Measurements from ENCODE around the gene RNF213.

GRCh38 chr17:80259457-80260068 is 1.1 kb upstream of the RNF213 start:
- peak in 1 of 6 experiments; percentile 8 for TF ChIP-seq CTCF (IDR thresholded peaks at IDR 0.05)
- TF ChIP-seq POLR2A (IDR thresholded peaks at IDR 0.05), result no peak

All from adrenal gland (tissue), 5 donors.